NCI-H1694 treated with DMSO at 0.1 percent for 48 hours (cell line): ENCODE results near the gene PDIA6.

ENCODE experiments used
- DNase-seq: peaks from one replicate; lab custom pipeline; 2025; lab: John Stamatoyannopoulos, UW

PDIA6 gene, protein sequence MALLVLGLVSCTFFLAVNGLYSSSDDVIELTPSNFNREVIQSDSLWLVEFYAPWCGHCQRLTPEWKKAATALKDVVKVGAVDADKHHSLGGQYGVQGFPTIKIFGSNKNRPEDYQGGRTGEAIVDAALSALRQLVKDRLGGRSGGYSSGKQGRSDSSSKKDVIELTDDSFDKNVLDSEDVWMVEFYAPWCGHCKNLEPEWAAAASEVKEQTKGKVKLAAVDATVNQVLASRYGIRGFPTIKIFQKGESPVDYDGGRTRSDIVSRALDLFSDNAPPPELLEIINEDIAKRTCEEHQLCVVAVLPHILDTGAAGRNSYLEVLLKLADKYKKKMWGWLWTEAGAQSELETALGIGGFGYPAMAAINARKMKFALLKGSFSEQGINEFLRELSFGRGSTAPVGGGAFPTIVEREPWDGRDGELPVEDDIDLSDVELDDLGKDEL

DNA sequence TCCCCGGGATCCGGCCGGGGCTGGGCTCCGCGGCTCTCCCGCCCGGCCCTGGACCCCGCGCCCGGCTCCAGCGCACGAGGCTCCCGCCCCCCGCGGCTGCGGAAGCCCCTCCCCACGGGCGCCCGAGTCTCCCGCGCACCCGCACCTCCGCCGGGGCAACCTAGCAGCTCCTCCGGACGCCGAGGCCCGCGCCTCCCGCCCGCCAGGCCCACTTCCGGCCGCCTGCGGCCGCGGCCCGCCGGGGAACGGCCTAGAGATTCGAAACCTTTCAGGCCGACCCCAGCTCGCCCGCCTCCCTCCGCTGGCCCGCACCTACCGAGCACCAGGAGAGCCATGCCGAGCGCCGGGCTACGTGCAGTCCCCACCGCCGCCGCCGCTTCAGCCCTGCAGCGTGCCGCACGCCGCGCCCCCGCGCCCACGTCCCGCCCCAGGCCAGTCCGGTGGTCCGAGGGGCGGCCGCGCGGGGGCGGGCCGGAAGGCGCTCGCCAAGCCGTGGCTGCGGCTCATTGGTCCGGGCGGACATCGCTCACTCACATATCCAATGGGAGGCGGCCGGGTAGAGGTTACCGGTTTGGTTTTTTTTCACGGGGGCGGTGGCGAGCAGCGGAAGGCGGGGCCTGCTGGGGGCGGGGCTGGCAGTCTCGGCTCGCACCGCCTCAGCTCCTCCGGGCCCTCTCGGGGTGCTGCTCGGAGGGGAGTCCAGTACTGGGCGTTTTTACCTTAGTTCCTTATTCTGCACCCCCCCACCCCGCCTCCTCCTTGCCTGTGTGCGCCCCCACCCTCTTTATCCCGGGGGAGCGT, at the start of gene PDIA6:
PDIA6 (minus strand) TSS at position 424 of the 801 bp plus-strand sequence; CDS start at position 335, 89 bp downstream.
- peak; percentile 95 for DNase-seq

DNA sequence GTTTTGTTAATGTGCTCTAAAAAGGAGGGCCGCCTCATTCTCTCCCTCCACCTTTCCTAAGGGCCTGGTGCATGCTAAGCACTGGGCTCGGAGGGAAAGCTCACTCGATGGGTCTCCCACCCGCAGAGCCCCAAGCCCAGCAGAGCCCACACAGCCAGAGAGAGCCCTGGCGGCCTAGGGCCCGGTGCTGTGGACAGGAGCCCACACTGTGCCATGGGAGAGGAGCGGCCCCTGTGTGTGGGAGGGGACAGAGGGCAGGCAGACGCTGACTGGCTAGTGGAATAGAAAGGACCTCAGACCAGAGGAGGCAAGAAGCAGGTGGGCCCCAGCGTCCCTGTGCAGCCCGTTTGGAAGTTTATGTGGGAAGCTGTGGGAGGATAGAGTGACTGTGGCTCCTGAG, 49.7 kb upstream of the PDIA6 start:
- no peak for DNase-seq

DNA sequence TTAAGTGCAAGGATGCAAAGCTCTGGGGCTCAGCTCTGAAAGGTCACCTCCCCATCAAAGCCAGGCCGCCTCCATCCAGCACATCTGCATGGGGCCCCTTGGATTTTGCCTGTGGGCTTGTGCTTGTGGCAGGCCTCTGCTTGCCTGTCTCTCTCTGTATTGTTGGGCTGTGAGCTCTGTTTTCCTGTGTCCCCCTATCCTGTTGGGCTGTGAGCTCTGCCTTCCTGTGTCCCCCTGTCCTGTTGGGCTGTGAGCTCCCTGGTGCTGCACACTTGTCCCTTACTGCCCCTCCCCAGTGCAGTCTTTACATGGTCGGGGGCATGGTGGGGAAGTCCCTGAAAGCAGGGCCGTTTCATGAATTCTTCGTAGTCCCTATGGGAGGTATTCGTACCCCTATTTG, 49.2 kb upstream of the PDIA6 start:
- DNase-seq: no peak

DNA sequence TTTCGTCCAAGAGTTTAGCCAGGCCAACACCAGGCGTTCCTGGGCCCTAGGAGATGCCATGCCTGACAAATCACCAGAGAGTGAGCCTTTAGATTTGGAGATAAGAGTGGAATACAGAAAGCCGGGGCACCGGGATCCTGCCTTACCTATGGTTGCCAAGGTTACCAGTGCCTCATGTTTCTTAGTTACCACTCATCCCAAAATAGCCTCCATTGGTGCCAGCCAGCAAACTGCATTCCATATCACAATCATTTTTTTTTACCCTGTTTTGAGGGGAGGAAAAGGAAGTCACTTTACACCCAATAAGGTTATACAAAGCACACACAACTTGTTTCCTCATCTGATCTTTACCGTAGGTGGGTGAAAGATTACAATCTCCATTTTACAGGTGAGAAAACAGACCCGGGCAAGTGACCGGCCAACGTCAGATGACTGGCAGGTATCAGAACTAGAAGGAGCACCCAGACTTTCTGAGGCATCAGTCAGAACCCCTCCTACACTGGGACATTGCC, 48.3 kb upstream of the PDIA6 start:
- DNase-seq: no peak

DNA sequence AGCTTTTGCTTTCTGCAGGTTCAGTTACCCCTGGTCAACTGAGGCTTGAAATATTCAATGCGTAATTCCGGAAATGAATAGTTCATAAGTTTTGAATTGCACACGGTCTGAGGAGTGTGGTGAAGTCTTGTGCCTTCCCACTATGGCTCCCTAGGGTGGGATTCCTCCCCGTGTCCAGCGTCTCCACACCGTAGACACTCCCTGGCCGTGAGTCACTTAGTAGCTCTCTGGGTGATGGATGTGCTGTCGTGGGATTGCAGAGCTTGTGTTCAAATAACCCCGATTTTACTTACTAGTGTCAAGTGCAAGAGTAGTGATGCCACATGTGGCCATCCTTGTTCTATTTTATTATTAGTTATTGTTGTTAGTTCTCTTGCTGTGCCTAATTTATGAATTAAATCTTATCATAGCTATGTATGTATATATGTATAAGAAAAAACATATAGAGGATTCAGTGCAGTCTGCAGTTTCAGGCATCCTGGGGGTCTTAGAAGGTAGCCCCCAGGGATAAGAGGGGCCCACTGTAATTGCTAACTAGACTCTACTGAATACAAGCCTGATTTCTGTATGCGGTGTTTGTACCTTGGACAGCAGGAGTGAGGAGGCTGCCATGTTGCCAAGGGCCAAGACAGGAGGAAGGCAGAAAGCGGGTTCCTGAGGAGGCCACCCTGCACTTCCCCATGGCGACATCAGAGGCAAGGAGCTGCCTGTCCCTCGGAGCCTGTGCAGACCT, 47.7 kb upstream of the PDIA6 start:
- DNase-seq: no peak

DNA sequence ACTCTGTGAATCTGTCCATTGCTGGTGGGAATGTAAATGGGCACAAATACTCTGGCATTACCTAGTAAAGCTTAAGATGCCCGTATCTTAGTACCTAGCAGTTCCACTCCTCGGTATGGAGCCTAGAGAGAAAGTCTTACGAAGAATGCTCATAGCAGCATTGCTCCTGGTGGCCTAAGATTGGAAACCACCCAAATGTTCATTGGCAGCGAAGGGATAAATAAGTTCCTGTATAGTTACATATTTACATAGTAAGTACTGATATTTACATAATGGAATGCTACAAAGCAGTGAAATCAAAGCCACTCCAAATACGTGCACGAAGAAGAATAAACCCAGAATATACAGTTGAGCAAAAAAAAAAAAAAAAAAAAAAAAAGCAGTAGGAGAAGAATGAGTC, 46.7 kb upstream of the PDIA6 start:
- DNase-seq: no peak

DNA sequence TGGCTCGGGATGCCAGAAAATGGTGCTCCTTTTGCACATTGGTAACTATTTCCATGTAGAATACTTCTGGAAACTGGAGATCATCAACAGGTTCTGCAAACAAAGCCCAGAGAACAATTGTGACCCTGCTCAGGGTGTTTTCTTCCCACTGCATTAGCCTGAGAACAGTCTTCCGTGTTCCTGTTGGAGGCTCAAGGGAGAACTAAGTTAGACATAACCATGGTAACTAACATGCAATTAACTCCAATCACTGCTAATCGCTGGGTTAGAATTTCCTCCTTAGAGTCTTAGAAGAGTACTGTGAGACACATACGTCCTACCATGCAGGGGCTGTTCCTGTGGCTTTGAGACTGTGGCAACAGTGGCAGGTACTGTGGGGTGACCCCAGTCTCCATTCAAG, 36.0 kb upstream of the PDIA6 start:
- DNase-seq: no peak

DNA sequence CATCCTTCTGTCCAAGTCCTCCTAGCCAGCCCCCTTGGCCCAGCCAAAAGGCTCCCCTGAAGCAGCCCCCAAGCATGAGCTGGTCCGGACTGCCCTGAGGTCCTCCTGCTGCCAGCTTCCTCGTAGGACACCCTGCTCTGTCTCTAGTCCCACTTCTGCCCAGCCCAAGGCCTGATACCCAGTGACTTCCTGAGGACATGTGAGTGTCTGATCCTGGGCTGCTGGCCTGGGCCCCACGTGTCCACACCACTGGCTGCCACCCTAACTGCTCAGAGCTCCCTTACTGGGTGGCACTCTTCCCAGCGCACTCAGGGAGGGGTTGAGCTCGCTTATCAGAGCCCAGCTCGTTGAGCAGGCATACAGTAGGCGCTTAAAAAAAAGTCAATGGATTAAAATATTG, 34.4 kb upstream of the PDIA6 start:
- DNase-seq: no peak

DNA sequence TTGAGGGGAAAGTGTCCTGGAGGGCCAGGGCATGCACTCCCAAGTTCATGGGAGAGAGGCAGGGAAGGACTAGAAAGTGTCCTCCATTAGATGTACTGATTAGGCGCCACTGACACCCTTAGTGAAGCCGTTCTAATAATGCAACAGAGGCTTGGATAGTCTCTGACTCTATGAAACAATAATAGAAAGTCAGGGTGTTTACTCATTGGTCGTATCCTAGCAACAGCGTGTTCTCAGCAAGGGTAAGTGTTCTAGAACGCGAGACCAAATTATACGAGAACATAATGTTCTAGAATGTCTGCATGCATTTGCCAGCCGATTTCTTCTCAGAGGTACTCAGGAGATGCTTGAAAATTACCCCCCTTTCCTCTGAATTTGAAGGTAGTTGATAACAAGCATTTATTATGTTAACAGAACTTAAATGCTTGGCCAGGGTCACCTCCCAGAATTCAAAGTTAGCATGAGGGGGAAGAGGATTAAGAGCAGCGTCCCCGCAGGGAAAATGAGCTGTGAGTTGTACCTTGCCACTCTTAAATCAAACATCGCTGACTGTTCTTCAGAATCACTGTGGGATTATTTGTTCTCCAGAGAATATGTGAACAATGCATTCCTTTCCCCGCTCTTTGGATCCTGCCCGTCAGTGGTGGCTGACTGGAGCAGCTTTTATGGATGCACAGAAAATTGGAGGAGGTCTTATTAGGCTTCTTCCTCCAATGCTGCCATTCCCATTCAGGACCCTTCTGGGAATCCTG, 33.7 kb upstream of the PDIA6 start:
- no peak for DNase-seq

DNA sequence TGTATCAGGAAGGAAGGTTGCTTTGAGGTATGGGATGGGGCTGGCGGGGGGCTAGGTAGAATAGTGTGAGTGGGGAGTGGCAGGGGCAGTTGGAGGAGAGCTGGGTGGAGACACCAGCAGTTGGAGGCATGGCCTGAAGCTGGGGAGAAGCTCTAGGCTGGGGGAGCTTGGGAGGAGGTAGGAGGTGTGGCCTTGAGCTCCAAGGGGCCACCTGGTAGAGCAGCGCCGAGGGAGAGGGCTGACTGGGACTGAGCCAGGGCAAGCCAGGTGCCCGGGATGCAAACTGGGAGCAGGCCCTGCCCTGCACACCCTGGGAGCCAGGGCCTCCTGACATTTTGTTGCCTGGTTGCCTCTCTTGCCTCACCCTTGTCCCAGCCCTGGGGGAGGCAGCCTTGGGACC, 33.1 kb upstream of the PDIA6 start:
- DNase-seq: no peak

DNA sequence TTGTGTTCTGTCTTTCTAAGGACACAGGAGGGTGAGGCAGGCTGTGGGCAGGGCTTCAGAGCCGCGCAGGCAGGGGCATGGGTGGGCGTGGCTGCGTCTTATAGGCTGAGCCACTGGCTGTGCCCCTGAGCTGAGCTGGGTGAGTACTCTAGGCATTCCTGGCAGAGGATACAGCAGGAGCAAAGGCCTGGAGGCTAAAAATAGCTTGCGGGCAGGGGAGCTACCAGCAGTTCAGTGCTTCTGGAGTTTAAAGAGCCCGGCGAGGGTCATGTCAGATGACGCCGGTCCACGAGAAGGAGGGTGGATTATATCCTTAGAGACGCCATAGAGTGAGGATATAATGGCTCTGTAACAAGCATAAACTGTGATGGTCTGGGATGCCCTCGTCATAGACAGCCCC, 31.5 kb upstream of the PDIA6 start:
- no peak for DNase-seq

DNA sequence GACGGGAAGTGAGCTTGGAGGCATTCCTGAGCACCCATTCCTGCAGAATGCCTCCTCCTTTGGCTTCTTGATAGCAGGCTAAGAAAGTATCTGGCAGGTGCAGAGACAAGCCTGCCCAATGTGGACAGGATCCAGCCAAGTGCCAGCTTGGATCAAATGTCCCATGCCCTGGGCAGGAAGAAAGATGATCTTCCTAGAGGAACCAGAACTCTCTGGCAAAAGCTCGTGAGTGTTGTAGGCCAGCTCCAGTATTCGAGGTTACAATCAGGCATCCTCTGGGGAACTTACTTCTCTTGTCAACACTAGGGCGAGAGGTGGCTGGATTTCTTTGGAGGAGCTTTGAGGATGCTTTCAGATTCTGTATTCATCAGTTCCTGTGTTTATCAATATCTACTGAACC, 29.9 kb upstream of the PDIA6 start:
- DNase-seq: no peak

DNA sequence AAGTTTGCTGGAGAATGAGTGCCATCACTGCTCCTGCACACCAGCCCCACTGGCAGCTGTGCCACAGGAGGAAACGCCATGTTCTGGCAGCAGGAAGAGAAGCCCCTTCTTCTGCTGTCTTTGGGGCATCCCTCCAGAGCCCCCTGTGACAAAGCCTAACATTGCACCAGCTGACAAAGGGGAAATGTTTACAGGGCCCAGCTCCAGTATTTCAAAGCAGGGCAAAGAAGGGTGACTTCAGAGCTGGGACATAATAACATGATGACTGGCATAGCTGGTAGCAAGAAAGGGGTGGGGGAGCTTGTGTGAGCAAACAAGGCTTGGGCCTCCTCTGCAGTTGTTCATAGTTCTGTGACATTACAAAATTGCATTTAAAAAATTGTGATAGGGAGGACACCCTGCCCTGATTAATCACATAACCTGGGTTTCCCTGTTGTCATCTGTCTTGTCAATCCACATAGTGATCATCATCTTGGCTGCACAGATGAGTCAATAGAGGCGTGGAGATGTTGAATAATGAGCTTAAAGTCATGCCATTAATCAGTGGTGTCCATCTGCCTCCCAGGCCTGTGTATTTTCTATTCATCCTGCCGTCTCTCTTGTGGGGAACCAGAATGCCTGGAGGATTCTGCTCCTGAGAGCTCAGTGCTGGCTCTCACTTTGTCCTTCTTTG, 29.1 kb upstream of the PDIA6 start:
- no peak for DNase-seq

DNA sequence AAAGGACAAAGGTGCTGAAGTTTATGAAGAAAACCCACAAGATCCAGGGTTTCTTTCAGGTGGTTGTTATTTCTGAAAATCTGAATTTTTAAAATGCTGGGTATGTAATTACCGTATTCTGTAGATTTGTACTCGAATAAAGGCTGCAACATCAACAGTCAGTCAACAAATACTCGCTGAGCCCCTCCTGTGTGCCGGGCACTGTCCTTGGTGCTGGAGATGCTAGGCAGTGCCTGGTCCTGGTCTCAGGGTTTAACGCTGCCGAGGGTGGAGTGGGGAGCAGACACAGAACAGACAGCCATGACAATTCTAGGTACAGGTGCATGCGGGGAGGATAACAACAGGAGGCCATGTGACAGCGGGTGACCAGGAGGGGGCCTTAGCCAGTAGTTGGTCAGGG, 27.2 kb upstream of the PDIA6 start:
- DNase-seq: no peak

DNA sequence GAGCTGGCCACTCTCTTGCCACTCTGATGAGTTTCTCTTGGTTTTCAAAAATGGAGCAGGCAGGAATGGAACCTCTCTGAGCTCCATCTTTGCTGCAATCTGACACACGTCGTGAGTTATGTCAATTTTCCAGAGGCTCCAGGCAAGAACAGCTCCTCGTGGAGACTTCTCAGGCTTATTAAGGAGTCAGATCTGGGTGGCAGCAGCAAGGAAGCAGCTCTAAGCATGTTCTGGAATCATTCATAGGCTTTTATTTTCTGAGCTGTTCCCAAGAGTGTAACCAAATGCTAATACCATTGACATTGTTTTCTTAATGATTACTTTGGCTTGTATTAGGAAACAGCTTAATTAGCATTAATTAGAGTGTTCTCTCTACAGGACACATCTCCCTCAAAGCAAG, 26.1 kb upstream of the PDIA6 start:
- no peak for DNase-seq

DNA sequence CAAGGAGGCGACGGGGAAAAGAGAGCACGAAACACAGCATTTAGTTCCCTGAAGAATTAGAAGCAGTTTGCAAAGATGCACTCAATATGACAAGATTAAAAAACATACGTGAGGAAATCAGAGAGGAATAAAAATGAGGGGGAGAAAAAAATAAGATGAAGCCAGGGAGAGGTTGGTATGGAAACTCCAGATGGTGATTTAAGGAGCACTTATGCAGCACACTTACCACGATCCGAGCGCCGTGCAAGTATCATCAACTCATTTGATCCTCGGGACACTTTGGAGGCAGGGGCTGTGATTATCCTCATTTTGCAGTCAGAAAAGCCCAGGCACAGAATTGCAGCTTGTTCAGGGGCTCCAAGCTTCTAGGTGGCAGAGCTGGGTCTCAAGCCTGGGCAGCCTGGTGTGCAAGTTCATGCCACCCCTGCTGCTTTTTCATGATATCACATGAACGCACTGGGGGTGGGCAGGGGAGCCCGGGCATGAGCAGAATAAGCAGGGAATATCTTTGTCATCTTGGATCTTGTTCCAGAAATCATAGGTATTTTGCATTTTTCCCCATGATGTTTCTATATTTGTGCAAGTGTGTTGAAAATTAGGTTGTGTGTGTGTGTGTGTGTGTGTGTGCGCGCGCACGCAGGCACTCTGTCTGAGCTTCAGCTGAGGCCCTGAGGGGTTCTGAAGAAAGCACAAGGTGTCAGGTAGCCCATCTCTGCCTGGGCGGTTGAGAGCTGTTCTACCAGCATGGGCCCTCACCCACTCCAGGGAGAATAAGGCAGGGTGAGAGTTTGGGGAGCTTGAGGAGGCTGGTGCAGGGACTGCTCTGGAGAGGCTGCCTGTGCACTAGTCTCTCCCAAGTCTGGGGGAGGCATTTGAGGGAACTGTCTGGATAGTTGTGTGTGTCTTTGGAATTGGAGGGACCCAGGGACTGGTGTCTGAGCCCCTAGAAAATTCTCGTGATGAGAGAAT, 25.0 kb upstream of the PDIA6 start:
- DNase-seq: no peak

DNA sequence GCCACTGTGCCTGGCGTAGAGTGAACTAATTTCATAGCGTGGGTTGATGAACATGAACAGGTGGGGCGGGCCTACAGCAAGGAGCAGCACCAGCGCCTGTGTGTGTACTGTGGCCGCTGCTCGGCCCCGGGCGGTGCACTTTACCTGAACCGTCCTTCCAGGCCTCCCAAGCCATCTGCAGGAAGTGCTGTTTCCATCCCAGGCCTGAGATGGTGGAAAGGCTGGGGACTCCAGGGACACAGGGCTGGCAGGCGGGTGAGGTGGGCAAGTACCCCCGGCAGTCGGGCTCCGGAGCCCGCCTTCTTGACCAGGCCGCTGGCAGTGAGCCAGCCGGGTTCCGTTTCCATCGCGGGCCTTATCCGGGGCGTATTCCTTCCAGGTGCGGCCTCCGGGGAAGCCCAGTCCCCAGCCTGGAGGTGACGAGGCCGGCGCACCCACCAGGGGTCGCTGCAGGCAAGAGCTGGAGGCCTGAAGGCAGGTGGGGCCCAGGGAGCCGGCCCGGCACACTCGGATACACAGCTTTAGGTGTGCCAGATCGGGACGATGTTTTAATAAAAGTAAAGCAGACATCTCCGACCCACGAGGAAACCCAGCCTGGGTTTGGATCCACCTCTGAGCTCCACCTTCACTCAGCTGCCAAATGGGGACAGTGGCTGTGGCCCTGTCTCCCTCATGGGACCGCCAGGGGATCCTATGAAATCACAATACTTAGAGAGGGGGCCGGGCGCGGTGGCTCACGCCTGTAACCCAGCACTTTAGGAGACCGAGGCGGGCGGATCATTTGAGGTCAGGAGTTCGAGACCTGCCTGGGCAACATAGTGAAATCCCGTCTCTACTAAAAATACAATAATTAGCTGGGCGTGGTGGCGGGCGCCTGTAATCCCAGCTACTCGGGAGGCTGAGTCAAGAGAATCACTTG, 22.7 kb upstream of the PDIA6 start:
- peak; percentile 91 for DNase-seq

DNA sequence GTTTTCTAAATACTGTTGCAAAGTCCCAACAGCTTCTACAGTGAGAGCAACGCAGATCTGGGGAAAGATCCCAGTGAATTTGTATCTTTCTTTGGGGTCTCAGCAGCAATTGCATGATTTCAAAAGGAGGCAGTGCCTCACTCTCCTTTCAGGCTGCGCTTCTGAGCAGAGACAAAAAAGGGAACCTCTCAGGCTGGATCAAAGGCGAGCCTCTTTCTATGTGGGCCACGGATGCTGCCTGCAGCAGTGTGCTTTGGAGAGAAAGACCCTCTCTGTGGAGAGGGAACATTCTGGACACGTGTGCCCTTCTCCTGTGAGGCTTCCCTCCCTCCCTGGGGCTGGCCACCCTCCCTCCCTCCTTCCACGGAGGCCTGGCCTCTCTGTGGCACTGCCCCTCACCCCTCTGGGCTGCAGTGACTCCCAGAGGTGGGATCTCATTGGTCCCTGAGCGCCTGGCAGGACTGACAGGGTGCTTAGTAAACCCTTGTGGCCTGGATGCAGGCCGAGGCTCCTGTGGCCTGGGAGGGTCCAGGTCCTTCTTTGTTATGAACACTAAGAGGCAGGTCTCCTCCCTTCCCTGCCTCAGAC, 21.6 kb upstream of the PDIA6 start:
- no peak for DNase-seq
